ENCODE data around the gene MYO18A. TPM values are rescaled to one million over a fixed set of nuclear protein-coding genes. Genes with fewer than 3 reads are reported as not detected.
A peak's percentile ranks its signal among the peaks of the same experiment; 100 is the strongest.

The MYO18A gene
- total RNA-seq, 1 experiment from 2014 or later = 37.2 TPM

DNA sequence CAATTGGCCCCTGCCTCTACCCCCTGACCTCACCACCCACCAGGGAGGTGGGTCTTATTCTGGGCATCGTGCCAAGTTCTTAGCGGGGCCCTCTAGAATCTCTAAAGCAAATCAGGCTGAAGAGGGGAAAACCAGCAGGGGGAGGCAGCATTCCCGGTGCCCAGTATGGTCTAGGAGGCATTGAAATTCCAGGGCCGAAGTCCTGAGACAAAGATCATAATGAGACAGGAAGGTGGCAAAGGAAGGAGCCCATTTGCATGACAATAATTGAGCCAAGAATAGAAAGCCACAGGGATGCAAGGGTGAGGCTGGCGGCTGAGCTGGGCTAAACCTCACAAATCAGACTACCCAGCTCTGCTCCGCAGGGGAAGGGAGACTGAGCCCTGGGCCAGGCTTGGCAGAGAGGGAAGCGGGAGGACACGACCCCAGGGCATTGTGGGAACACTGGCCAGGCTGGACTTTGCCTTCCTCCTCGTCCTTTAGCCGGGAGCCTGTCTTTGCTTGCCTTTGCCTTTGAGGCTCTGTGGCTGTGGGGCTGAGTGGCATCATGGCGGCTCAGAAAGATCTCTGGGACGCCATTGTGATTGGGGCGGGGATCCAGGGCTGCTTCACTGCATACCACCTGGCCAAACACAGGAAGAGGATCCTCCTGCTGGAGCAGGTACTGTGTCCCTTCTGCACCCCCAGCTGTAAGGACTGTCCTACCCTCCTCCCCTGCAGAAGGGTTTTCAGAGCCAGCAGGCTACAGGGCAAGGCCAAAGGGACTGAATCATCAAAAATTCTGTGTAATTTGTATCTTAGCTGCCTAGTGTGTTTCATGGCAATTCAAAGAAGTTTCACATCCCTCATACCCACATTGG is 137.3 kb downstream of the MYO18A start, which contains the start of gene PIPOX:
PIPOX (plus strand) TSS at position 463 of the 860 bp plus-strand sequence; CDS start at position 548, 85 bp downstream.
- intact Hi-C loops (cut with micrococcal nuclease) = no loop called here
- no TSS peak for BruUV-seq (replicated peaks)

More for the DNA sequence above, 137.3 kb downstream of the MYO18A start, which contains the start of gene PIPOX:
- no peak within 1 kb of the TSS for H3K9ac ChIP-seq (ENCODE audit: low read length)
- no peaks in the 10 kb centered on the region for H3K9me2 ChIP-seq (ENCODE audit: insufficient read depth)
- H3K36me3 ChIP-seq (ENCODE audit: control insufficient read depth in 1 of 2, insufficient read depth in 2 of 2, low read length in 2 of 2) = no peaks in the 10 kb centered on the region
- TF ChIP-seq, protein P1, sequence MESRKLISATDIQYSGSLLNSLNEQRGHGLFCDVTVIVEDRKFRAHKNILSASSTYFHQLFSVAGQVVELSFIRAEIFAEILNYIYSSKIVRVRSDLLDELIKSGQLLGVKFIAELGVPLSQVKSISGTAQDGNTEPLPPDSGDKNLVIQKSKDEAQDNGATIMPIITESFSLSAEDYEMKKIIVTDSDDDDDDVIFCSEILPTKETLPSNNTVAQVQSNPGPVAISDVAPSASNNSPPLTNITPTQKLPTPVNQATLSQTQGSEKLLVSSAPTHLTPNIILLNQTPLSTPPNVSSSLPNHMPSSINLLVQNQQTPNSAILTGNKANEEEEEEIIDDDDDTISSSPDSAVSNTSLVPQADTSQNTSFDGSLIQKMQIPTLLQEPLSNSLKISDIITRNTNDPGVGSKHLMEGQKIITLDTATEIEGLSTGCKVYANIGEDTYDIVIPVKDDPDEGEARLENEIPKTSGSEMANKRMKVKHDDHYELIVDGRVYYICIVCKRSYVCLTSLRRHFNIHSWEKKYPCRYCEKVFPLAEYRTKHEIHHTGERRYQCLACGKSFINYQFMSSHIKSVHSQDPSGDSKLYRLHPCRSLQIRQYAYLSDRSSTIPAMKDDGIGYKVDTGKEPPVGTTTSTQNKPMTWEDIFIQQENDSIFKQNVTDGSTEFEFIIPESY (IDR thresholded peaks at IDR 0.05; ENCODE audit: extremely low read depth, insufficient replicate concordance, low read length) = no peak
- TF ChIP-seq CEBPB (IDR thresholded peaks at IDR 0.05; ENCODE audit: low read depth) (no peak), MAX (IDR thresholded peaks at IDR 0.05) (no peak), TCF7L2 (IDR thresholded peaks at IDR 0.05; ENCODE audit: borderline replicate concordance, extremely low read depth, insufficient read depth, insufficient read length) (no peak), SRF (IDR thresholded peaks at IDR 0.05; ENCODE audit: low read depth) (no peak), EZH2phosphoT487 (IDR thresholded peaks at IDR 0.05; ENCODE audit: borderline replicate concordance) (no peak), SIN3A (IDR thresholded peaks at IDR 0.05; ENCODE audit: low read depth) (no peak), ZNF274 (IDR thresholded peaks at IDR 0.05; ENCODE audit: low read depth, low read length) (no peak), JUND (IDR thresholded peaks at IDR 0.05) (no peak), ZFX (IDR thresholded peaks at IDR 0.05) (no peak), CBX3 (IDR thresholded peaks at IDR 0.05; ENCODE audit: low read depth) (no peak), ELF1 (IDR thresholded peaks at IDR 0.05; ENCODE audit: borderline replicate concordance, low read depth) (no peak), POLR2A (IDR thresholded peaks at IDR 0.05; ENCODE audit: borderline replicate concordance, extremely low read depth, insufficient read depth, insufficient read length) (no peak), RAD21 (IDR thresholded peaks at IDR 0.05; ENCODE audit: low read depth) (no peak), EZH2 (IDR thresholded peaks at IDR 0.05) (no peak), YY1 (IDR thresholded peaks at IDR 0.05; ENCODE audit: extremely low read depth, insufficient replicate concordance, low read depth, low read length) (no peak), POLR2AphosphoS5 (IDR thresholded peaks at IDR 0.05; ENCODE audit: low read depth, low read length) (no peak)
- TF ChIP-seq, protein P2, sequence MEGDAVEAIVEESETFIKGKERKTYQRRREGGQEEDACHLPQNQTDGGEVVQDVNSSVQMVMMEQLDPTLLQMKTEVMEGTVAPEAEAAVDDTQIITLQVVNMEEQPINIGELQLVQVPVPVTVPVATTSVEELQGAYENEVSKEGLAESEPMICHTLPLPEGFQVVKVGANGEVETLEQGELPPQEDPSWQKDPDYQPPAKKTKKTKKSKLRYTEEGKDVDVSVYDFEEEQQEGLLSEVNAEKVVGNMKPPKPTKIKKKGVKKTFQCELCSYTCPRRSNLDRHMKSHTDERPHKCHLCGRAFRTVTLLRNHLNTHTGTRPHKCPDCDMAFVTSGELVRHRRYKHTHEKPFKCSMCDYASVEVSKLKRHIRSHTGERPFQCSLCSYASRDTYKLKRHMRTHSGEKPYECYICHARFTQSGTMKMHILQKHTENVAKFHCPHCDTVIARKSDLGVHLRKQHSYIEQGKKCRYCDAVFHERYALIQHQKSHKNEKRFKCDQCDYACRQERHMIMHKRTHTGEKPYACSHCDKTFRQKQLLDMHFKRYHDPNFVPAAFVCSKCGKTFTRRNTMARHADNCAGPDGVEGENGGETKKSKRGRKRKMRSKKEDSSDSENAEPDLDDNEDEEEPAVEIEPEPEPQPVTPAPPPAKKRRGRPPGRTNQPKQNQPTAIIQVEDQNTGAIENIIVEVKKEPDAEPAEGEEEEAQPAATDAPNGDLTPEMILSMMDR (IDR thresholded peaks at IDR 0.05 in 2 of 3, conservative IDR thresholded peaks at IDR 0.05 in 1 of 3; ENCODE audit: borderline replicate concordance in 1 of 3, insufficient read depth in 1 of 3, low read depth in 2 of 3, low read length in 2 of 3) = no peak
- TF ChIP-seq, protein P3, sequence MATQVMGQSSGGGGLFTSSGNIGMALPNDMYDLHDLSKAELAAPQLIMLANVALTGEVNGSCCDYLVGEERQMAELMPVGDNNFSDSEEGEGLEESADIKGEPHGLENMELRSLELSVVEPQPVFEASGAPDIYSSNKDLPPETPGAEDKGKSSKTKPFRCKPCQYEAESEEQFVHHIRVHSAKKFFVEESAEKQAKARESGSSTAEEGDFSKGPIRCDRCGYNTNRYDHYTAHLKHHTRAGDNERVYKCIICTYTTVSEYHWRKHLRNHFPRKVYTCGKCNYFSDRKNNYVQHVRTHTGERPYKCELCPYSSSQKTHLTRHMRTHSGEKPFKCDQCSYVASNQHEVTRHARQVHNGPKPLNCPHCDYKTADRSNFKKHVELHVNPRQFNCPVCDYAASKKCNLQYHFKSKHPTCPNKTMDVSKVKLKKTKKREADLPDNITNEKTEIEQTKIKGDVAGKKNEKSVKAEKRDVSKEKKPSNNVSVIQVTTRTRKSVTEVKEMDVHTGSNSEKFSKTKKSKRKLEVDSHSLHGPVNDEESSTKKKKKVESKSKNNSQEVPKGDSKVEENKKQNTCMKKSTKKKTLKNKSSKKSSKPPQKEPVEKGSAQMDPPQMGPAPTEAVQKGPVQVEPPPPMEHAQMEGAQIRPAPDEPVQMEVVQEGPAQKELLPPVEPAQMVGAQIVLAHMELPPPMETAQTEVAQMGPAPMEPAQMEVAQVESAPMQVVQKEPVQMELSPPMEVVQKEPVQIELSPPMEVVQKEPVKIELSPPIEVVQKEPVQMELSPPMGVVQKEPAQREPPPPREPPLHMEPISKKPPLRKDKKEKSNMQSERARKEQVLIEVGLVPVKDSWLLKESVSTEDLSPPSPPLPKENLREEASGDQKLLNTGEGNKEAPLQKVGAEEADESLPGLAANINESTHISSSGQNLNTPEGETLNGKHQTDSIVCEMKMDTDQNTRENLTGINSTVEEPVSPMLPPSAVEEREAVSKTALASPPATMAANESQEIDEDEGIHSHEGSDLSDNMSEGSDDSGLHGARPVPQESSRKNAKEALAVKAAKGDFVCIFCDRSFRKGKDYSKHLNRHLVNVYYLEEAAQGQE (IDR thresholded peaks at IDR 0.05; ENCODE audit: low read depth) = no peak
- RAD21 ChIA-PET (ENCODE audit: low non-redundant PET in 1 of 2, low total read pairs in 2 of 2, uncharacterized antibody in 2 of 2, unreplicated experiment in 2 of 2) = no interaction called here
- CTCF ChIA-PET = no interaction called here
- no peak within 1 kb of the TSS for H2AFZ ChIP-seq (ENCODE audit: low read depth, low read length, poor library complexity, severe bottlenecking)
- H3K9me3 ChIP-seq (ENCODE audit: control insufficient read depth in 1 of 2, insufficient read depth in 1 of 2, low read depth in 1 of 2, low read length in 2 of 2) = no peaks in the 10 kb centered on the region
- no peaks in the 10 kb centered on the region for H4K20me1 ChIP-seq (ENCODE audit: insufficient read depth)
- no peak for ATAC-seq
- 0 out of 2 replicates have a peak within 1 kb of the TSS, but pooled peaks have one; percentile 14 for H3K4me2 ChIP-seq (ENCODE audit: low read length)
- H3K4me1 ChIP-seq (ENCODE audit: control insufficient read depth in 1 of 2, insufficient read depth in 2 of 2, low read length in 2 of 2) = peaks cover 0 to 7% of the 10 kb centered on the region in 2 experiments; a peak in 2 of 4 replicates
- H3K4me3 ChIP-seq (replicated peaks in 1 of 2; ENCODE audit: low read depth in 1 of 2, low read length in 2 of 2) = no peak within 1 kb of the TSS
- H3K27me3 ChIP-seq (ENCODE audit: insufficient read depth, low read length) = peaks cover 9% of the 10 kb centered on the region
- H3K27ac ChIP-seq (ENCODE audit: low read depth, low read length) = no peak within 1 kb of the TSS
- POLR2A ChIA-PET = no interaction called here
- DNase-seq (ENCODE audit: low read depth, low spot score) = no peak
- H3K79me2 ChIP-seq (ENCODE audit: insufficient read depth, low read length) = no peaks in the 10 kb centered on the region

Measured in HCT116 (cell line).